Ishikawa (cell line): ENCODE measurements around the gene UNC80.
A peak's percentile ranks its signal among the peaks of the same experiment; 100 is the strongest.

Experiments
- CREB1 ChIP-seq: IDR thresholded peaks from 2 replicates; pipeline ENCODE4 v1.6.1; 2012; ENCODE audit warnings: low read depth
- EP300 ChIP-seq: IDR thresholded peaks from 2 replicates; pipeline ENCODE4 v1.6.1; 2012; ENCODE audit warnings: borderline replicate concordance
- FOXM1 ChIP-seq: IDR thresholded peaks from 2 replicates; pipeline ENCODE4 v1.6.1; 2012; ENCODE audit warnings: low read depth, borderline replicate concordance
- MAX ChIP-seq: IDR thresholded peaks from 2 replicates; pipeline ENCODE4 v1.6.1; 2012
- NFIC ChIP-seq: IDR thresholded peaks from 2 replicates; pipeline ENCODE4 v1.6.1; 2012
- RAD21 ChIP-seq: IDR thresholded peaks from 2 replicates; pipeline ENCODE4 v1.6.1; 2012; ENCODE audit warnings: low read depth
- YY1 ChIP-seq: IDR thresholded peaks from 2 replicates; pipeline ENCODE4 v1.6.1; 2012; ENCODE audit warnings: low read depth

GRCh38 chr2:209960676-209961630 lies 189.3 kb downstream of the UNC80 start:
- TF ChIP-seq MAX (no peak), YY1 (no peak), CREB1 (no peak), RAD21 (peak; percentile 85), EP300 (peak; percentile 36; the same call in 1 of the 2 replicates), NFIC (peak; percentile 68; the same call in 1 of the 2 replicates), FOXM1 (no peak)
